OCI-LY1 (cell line): ENCODE data around the gene DENND5A.

ENCODE experiments used
- H2AFZ ChIP-seq: fragments of 200-600 bp; sonication (generic), shearing (Covaris generic); 2 replicates; pipeline ENCODE4 v1.6.0; 2014; ENCODE audit warnings: antibody characterized with exemption, mild to moderate bottlenecking, low read length
- H3F3A ChIP-seq: fragments of 200-600 bp; sonication (generic), shearing (Covaris generic); 2 replicates; pipeline ENCODE4 v1.6.0; 2014; ENCODE audit warnings: mild to moderate bottlenecking, antibody characterized with exemption, low read length, moderate library complexity; ENCODE audit not compliant: insufficient read depth
- H3K27ac ChIP-seq: fragments of 200-600 bp; sonication (generic); 2 replicates; pipeline ENCODE4 v1.5.1; 2014; ENCODE audit warnings: low read length, mixed run types, mild to moderate bottlenecking, low read depth; ENCODE audit not compliant: poor library complexity, severe bottlenecking
- H3K27me3 ChIP-seq: fragments of 200-600 bp; sonication (generic); 2 replicates; pipeline ENCODE4 v1.6.0; 2014; ENCODE audit warnings: antibody characterized with exemption, mild to moderate bottlenecking, low read length, moderate library complexity; ENCODE audit not compliant: insufficient read depth
- H3K36me3 ChIP-seq: fragments of 200-600 bp; sonication (generic); 2 replicates; pipeline ENCODE4 v1.6.1; 2014; ENCODE audit warnings: mild to moderate bottlenecking, antibody characterized with exemption, low read length, moderate library complexity, mixed read lengths; ENCODE audit not compliant: insufficient read depth
- H3K4me1 ChIP-seq: fragments of 200-600 bp; sonication (generic); 2 replicates; pipeline ENCODE4 v1.5.1; 2014; ENCODE audit warnings: mild to moderate bottlenecking, low read length, moderate library complexity; ENCODE audit not compliant: insufficient read depth, severe bottlenecking
- H3K4me2 ChIP-seq: fragments of 200-600 bp; sonication (generic), shearing (Covaris generic); 2 replicates; pipeline ENCODE4 v1.6.1; 2014; ENCODE audit warnings: low read length
- H3K4me3 ChIP-seq: fragments of 200-600 bp; sonication (generic); 2 replicates; pipeline ENCODE4 v1.5.1; 2014; ENCODE audit warnings: low read length, low read depth, mild to moderate bottlenecking, mixed read lengths; ENCODE audit not compliant: poor library complexity, severe bottlenecking
- H3K79me2 ChIP-seq: fragments of 200-600 bp; shearing (Covaris generic); 2 replicates; pipeline ENCODE4 v1.6.1; 2016; ENCODE audit warnings: mixed run types, low read length, mixed read lengths; ENCODE audit not compliant: insufficient read depth
- H3K9ac ChIP-seq: fragments of 200-600 bp; sonication (generic), shearing (Covaris generic); 2 replicates; pipeline ENCODE4 v1.6.1; 2014; ENCODE audit warnings: mild to moderate bottlenecking, low read length, mixed read lengths
- H3K9me2 ChIP-seq: fragments of 200-600 bp; sonication (generic), shearing (Covaris generic); 2 replicates; pipeline ENCODE4 v1.6.1; 2014; ENCODE audit warnings: low read depth, mild to moderate bottlenecking, low read length, mixed read lengths
- H3K9me3 ChIP-seq: fragments of 200-600 bp; shearing (Covaris generic); 2 replicates; pipeline ENCODE4 v1.6.1; 2014; ENCODE audit warnings: low read length, mixed read lengths
- H4K20me1 ChIP-seq: fragments of 200-600 bp; sonication (generic), shearing (Covaris generic); 2 replicates; pipeline ENCODE4 v1.6.0; 2016; ENCODE audit warnings: mild to moderate bottlenecking, low read length; ENCODE audit not compliant: insufficient read depth
- EZH2 ChIP-seq: fragments of 200-600 bp; sonication (generic), shearing (Covaris generic); IDR thresholded peaks from 2 replicates; pipeline ENCODE4 v1.8.0; 2017; ENCODE audit warnings: borderline replicate concordance, mixed run types, mild to moderate bottlenecking, antibody characterized with exemption, low read length, moderate library complexity, mixed read lengths
- TF ChIP-seq, protein P1 (sequence below): fragments of 200-600 bp; sonication (generic), shearing (Covaris generic); IDR thresholded peaks from 2 replicates; pipeline ENCODE4 v1.5.1; 2017; ENCODE audit warnings: mild to moderate bottlenecking, antibody characterized with exemption, low read length, moderate library complexity, mixed read lengths

DENND5A gene

DNA sequence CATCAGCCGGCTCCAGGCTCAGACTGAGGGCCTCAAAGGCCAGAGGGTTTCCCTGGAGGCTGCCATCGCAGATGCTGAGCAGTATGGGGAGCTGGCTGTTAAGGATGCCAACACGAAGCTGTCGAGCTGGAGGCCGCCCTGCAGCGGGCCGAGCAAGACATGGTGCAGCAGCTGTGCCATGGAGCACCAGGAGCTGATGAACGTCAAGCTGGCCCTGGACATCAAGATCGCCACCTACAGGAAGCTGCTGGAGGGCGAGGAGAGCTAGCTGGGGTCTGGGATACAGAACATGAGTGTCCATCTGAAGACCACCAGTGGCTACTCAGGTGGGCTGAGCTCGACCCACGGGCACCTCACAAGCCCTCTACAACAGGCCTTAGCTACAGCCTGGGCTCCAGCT is 169.7 kb downstream of the DENND5A start:
- H4K20me1 ChIP-seq, result no peaks in the 10 kb centered on the region
- H3K4me3 ChIP-seq, result no peak overlapping the region
- no peaks in the 10 kb centered on the region for H3K36me3 ChIP-seq
- no peaks in the 10 kb centered on the region for H3F3A ChIP-seq
- no peak overlapping the region for H3K9ac ChIP-seq
- H3K27me3 ChIP-seq, result peaks cover 8% of the 10 kb centered on the region; the same call in 1 of the 2 replicates
- H3K27ac ChIP-seq, result no peak overlapping the region
- no peaks in the 10 kb centered on the region for H3K9me2 ChIP-seq
- no peak overlapping the region for H2AFZ ChIP-seq
- H3K9me3 ChIP-seq, result no peaks in the 10 kb centered on the region
- TF ChIP-seq, protein P1, sequence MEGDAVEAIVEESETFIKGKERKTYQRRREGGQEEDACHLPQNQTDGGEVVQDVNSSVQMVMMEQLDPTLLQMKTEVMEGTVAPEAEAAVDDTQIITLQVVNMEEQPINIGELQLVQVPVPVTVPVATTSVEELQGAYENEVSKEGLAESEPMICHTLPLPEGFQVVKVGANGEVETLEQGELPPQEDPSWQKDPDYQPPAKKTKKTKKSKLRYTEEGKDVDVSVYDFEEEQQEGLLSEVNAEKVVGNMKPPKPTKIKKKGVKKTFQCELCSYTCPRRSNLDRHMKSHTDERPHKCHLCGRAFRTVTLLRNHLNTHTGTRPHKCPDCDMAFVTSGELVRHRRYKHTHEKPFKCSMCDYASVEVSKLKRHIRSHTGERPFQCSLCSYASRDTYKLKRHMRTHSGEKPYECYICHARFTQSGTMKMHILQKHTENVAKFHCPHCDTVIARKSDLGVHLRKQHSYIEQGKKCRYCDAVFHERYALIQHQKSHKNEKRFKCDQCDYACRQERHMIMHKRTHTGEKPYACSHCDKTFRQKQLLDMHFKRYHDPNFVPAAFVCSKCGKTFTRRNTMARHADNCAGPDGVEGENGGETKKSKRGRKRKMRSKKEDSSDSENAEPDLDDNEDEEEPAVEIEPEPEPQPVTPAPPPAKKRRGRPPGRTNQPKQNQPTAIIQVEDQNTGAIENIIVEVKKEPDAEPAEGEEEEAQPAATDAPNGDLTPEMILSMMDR, result no peak
- no peak for TF ChIP-seq EZH2
- H3K4me2 ChIP-seq, result no peak overlapping the region
- H3K79me2 ChIP-seq, result no peaks in the 10 kb centered on the region
- no peaks in the 10 kb centered on the region for H3K4me1 ChIP-seq

DNA sequence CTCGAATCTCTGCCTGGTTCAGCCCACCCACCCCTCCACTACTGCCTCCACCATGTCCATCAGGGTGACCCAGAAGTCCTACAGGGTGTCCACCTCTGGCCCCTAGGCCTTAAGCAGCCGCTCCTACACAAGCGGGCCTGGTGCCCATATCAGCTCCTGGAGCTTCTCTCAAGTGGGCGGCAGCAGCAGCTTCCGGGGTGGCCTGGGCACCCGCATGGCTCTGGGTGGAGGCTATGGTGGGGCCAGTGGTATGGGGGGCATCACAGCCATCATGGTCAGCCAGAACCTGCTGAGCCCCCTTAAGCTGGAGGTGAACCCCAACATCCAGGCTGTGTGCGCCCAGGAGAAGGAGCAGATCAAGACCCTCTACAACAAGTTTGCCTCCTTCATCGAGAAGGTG is 170.7 kb downstream of the DENND5A start:
- H3K9me2 ChIP-seq, result no peaks in the 10 kb centered on the region
- no peaks in the 10 kb centered on the region for H3K9me3 ChIP-seq
- no peak overlapping the region for H3K9ac ChIP-seq
- H3K4me1 ChIP-seq, result no peaks in the 10 kb centered on the region
- no peak overlapping the region for H3K4me3 ChIP-seq
- H4K20me1 ChIP-seq, result no peaks in the 10 kb centered on the region
- no peak overlapping the region for H3K27ac ChIP-seq
- no peaks in the 10 kb centered on the region for H3K79me2 ChIP-seq
- H2AFZ ChIP-seq, result no peak overlapping the region
- H3F3A ChIP-seq, result no peaks in the 10 kb centered on the region
- no peak for TF ChIP-seq EZH2
- TF ChIP-seq, protein P1, result no peak
- no peaks in the 10 kb centered on the region for H3K36me3 ChIP-seq
- peaks cover 8% of the 10 kb centered on the region; the same call in 1 of the 2 replicates for H3K27me3 ChIP-seq
- no peak overlapping the region for H3K4me2 ChIP-seq

DNA sequence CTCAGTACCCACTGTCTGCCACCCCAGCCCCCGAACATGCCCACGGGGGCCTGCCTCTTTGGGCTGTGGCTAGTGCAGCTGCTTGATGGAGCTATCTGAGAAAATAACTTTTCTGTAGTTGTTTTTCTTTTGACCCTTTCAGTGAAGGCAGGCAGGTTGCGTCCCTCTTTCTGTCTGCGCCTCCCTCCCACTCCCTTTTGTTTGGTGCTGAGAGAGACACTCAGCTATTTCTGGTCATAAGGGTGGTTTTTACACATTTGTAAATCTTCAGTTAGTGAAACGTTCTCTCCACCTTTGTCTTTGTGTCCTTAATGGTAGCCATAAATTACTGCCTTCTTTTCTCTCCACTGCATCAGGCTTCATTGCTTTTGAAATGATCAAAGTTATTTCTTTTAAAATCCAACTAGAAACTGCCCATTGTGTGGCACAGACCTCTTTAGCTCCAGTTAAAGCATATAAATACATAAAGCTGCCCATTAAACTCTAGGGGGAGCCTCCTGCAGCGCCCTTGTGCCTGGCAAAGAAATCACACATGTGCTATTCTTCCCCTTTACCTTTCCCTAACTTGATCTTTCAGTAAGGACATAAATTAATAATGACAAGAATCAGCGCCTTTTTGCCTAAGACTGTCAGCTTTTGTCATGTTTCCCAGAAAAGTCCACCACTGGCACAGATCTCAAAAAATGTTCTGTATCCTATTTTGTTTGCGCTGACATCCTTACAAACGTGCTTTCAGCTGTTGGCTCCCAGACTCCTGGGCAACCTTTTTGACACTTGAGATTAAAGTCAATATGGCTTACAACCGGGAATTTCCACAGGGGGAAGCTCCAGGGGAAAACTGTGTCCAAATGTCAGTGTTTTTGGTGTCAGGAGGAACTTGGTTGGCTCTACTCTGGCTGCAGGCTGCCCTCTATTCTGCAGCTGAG is 172.0 kb downstream of the DENND5A start:
- no peaks in the 10 kb centered on the region for H3K4me1 ChIP-seq
- no peak overlapping the region for H3K9ac ChIP-seq
- H3K27me3 ChIP-seq, result peaks cover 8% of the 10 kb centered on the region; the same call in 1 of the 2 replicates
- TF ChIP-seq EZH2, result no peak
- TF ChIP-seq, protein P1, result peak; percentile 41
- no peaks in the 10 kb centered on the region for H3K9me2 ChIP-seq
- H3K79me2 ChIP-seq, result no peaks in the 10 kb centered on the region
- H4K20me1 ChIP-seq, result no peaks in the 10 kb centered on the region
- no peak overlapping the region for H3K4me3 ChIP-seq
- H3F3A ChIP-seq, result no peaks in the 10 kb centered on the region
- no peak overlapping the region for H3K27ac ChIP-seq
- H3K4me2 ChIP-seq, result no peak overlapping the region
- no peaks in the 10 kb centered on the region for H3K36me3 ChIP-seq
- H3K9me3 ChIP-seq, result no peaks in the 10 kb centered on the region
- no peak overlapping the region for H2AFZ ChIP-seq
